Testis (tissue), 2 donors: ENCODE data around the gene TECPR2.

ENCODE experiments used
- CTCF ChIP-seq, 3 experiments: fragments of 450-650 bp in 2 of 3; fragments of 200-600 bp in 1 of 3; sonication (generic) in 1 of 3; IDR thresholded peaks; one replicate each; pipeline ENCODE4 v1.5.1; 2016 to 2019; ENCODE audit warnings: antibody characterized with exemption in 3 of 3, mild to moderate bottlenecking in 2 of 3, moderate library complexity in 1 of 3
- POLR2A ChIP-seq: fragments of 450-650 bp; IDR thresholded peaks from one replicate; pipeline ENCODE4 v1.6.1; 2017; ENCODE audit warnings: antibody characterized with exemption, mild to moderate bottlenecking, moderate library complexity

DNA sequence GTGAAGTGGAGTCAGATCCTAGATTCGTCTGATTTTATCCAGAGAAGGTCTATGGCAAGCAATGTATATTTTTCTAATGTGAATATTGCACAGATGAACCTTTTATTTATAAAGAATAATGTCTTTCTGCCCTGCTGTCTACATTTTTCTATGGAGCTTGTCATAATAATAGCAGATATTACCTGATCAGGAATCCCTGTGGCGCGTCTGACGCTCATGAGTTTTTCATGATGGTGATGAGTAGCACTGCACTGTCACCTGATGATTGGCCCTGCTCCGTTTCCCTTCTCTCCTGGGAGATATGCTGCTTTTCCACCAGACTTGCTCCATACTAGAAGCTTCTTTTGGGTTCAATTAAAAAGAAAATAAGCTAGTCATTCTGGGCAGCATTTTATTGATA lies 20.5 kb upstream of the TECPR2 start:
- TF ChIP-seq CTCF (IDR thresholded peaks at IDR 0.05) (no peak), POLR2A (no peak)
